H1 (cell line): Measurements from ENCODE around the gene EMC6. TPM values are rescaled to one million over a fixed set of nuclear protein-coding genes. Genes with fewer than 3 reads are reported as not detected.

ENCODE experiments used
- polyA plus RNA-seq, 7 experiments: library from polyadenylated mRNA; depleted of rRNA in 3 of 7; stranded (reverse) in 5 of 7; unstranded in 2 of 7; fragments of >200 nt in 5 of 7; fragments of 200-250 nt in 2 of 7; gene quantifications; 1 replicate in 5 of 7; 2 replicates in 1 of 7; 4 replicates in 1 of 7; pipeline versions ENCODE4 v1.2.1 to v1.2.3, GENCODE V29; 2011 to 2013; ENCODE audit warnings: missing spikeins in 2 of 7, mixed read lengths in 2 of 7
- total RNA-seq: library from RNA; stranded (reverse); fragmentation: NEBNext Ultra II Directional; extraction: Animal tissue kit (Norgen Biotek cat#: 25700); gene quantifications from 2 replicates; pipeline ENCODE4 v1.2.1, GENCODE V29; 2021

EMC6 gene
- total and polyA plus RNA-seq, 2 of the 8 experiments (the other 6 are each of a cell fraction or from before 2014, with no cell fraction given), result 81.5 to 193 TPM

Other genes with a start within 250 kb of the EMC6 start
- not detected in 2 replicates for gene OR1E2, start 235.0 kb upstream of the EMC6 start, total RNA-seq
- not detected in 2 replicates for gene OR1E2, start 235.0 kb upstream of the EMC6 start, polyA plus RNA-seq (2011; rRNA removed)
- gene SPATA22, start 197.0 kb upstream of the EMC6 start, total RNA-seq, result not detected in 2 replicates
- 0.06 TPM in 1 of 2 replicates, not detected in the other for gene SPATA22, start 197.0 kb upstream of the EMC6 start, polyA plus RNA-seq (2011; rRNA removed)
- gene ASPA, start 192.8 kb upstream of the EMC6 start, total RNA-seq, result not detected in 2 replicates
- gene ASPA, start 192.8 kb upstream of the EMC6 start, polyA plus RNA-seq (2011; rRNA removed), result 0.03 TPM in 1 of 2 replicates, not detected in the other
- 0.40 and 0.56 TPM in 2 replicates for gene TRPV3, start 111.0 kb upstream of the EMC6 start, total RNA-seq
- 1.0 and 1.1 TPM in 2 replicates for gene TRPV3, start 111.0 kb upstream of the EMC6 start, polyA plus RNA-seq (2011; rRNA removed)
- 2.5 and 3.0 TPM in 2 replicates for gene TRPV1, start 59.4 kb upstream of the EMC6 start, total RNA-seq
- 3.0 and 3.5 TPM in 2 replicates for gene TRPV1, start 59.4 kb upstream of the EMC6 start, polyA plus RNA-seq (2011; rRNA removed)
- 36.7 and 37.3 TPM in 2 replicates for gene SHPK, start 32.6 kb upstream of the EMC6 start, total RNA-seq
- 28.6 and 35.5 TPM in 2 replicates for gene SHPK, start 32.6 kb upstream of the EMC6 start, polyA plus RNA-seq (2011; rRNA removed)
- 12.9 and 16.4 TPM in 2 replicates for gene CTNS, start 32.1 kb upstream of the EMC6 start, total RNA-seq
- gene CTNS, start 32.1 kb upstream of the EMC6 start, polyA plus RNA-seq (2011; rRNA removed), result 11.6 and 13.1 TPM in 2 replicates
- gene TAX1BP3, start 234 bp upstream of the EMC6 start, total RNA-seq, result 81.8 and 83.5 TPM in 2 replicates
- 65.3 and 87.8 TPM in 2 replicates for gene TAX1BP3, start 234 bp upstream of the EMC6 start, polyA plus RNA-seq (2011; rRNA removed)
- 15.5 and 15.6 TPM in 2 replicates for gene P2RX5, start 27.3 kb downstream of the EMC6 start, total RNA-seq
- 12.0 and 14.2 TPM in 2 replicates for gene P2RX5, start 27.3 kb downstream of the EMC6 start, polyA plus RNA-seq (2011; rRNA removed)
- gene HASPIN, start 55.1 kb downstream of the EMC6 start, total RNA-seq, result 29.4 and 29.5 TPM in 2 replicates
- 7.8 and 12.0 TPM in 2 replicates for gene HASPIN, start 55.1 kb downstream of the EMC6 start, polyA plus RNA-seq (2011; rRNA removed)
- gene ITGAE, start 132.4 kb downstream of the EMC6 start, total RNA-seq, result 23.2 and 24.5 TPM in 2 replicates
- gene ITGAE, start 132.4 kb downstream of the EMC6 start, polyA plus RNA-seq (2011; rRNA removed), result 25.5 and 43.1 TPM in 2 replicates
- gene NCBP3, start 177.4 kb downstream of the EMC6 start, total RNA-seq, result 46.1 and 47.9 TPM in 2 replicates
- gene NCBP3, start 177.4 kb downstream of the EMC6 start, polyA plus RNA-seq (2011; rRNA removed), result 16.5 and 19.6 TPM in 2 replicates
- 7.6 and 8.5 TPM in 2 replicates for gene CAMKK1, start 224.2 kb downstream of the EMC6 start, total RNA-seq
- 7.1 and 10.4 TPM in 2 replicates for gene CAMKK1, start 224.2 kb downstream of the EMC6 start, polyA plus RNA-seq (2011; rRNA removed)
- gene P2RX1, start 247.7 kb downstream of the EMC6 start, total RNA-seq, result 0.19 and 0.45 TPM in 2 replicates
- 1.1 and 1.6 TPM in 2 replicates for gene P2RX1, start 247.7 kb downstream of the EMC6 start, polyA plus RNA-seq (2011; rRNA removed)